Activated CD4-positive, CD25-positive, alpha-beta regulatory T cell treated with anti-CD3 and anti-CD28 coated beads, Interleukin-2, amount 50 U/mL, for 72 hours (primary cell): ENCODE data around the gene CFAP100.
A peak's percentile ranks its signal among the peaks of the same experiment; 100 is the strongest.

Source experiments
- DNase-seq: peaks from one replicate; pipeline ENCODE4 v3.0.0; 2021

The CFAP100 gene

GRCh38 chr3:126424039-126424717 lies 29.5 kb downstream of the CFAP100 start:
- DNase-seq, result no peak

GRCh38 chr3:126424751-126425150 lies 30.0 kb downstream of the CFAP100 start:
- no peak for DNase-seq

- DNase-seq, result no peak
These were observed 36.4 kb downstream of the CFAP100 start for GRCh38 chr3:126431103-126431534.

GRCh38 chr3:126432361-126433104 lies 37.8 kb downstream of the CFAP100 start:
- no peak for DNase-seq

- DNase-seq, result no peak
These were observed 38.4 kb downstream of the CFAP100 start for GRCh38 chr3:126433105-126433430.

- DNase-seq, result no peak
These were observed 39.0 kb downstream of the CFAP100 start for GRCh38 chr3:126433496-126434263.

GRCh38 chr3:126434264-126434590 lies 39.5 kb downstream of the CFAP100 start:
- DNase-seq, result no peak

- peak; percentile 18 for DNase-seq
These were observed 40.3 kb downstream of the CFAP100 start for GRCh38 chr3:126434931-126435411.

- DNase-seq, result peak; percentile 21
These were observed 41.0 kb downstream of the CFAP100 start for GRCh38 chr3:126435456-126436315.

GRCh38 chr3:126436826-126437717 lies 42.4 kb downstream of the CFAP100 start:
- peak; percentile 9 for DNase-seq

- peak; percentile 8 for DNase-seq
These were observed 43.5 kb downstream of the CFAP100 start for GRCh38 chr3:126438186-126438585.

GRCh38 chr3:126438746-126439145 lies 44.0 kb downstream of the CFAP100 start:
- peak; percentile 18 for DNase-seq

GRCh38 chr3:126439346-126439967 lies 44.7 kb downstream of the CFAP100 start:
- peak; percentile 21 for DNase-seq

GRCh38 chr3:126439968-126440708 lies 45.4 kb downstream of the CFAP100 start:
- peak; percentile 17 for DNase-seq

- DNase-seq, result peak; percentile 23
These were observed 45.9 kb downstream of the CFAP100 start for GRCh38 chr3:126440709-126440995.

- DNase-seq, result peak; percentile 12
These were observed 46.7 kb downstream of the CFAP100 start for GRCh38 chr3:126441256-126441880.

- DNase-seq, result peak; percentile 26
These were observed 47.6 kb downstream of the CFAP100 start for GRCh38 chr3:126442094-126442855.

GRCh38 chr3:126442856-126443242 lies 48.1 kb downstream of the CFAP100 start:
- DNase-seq, result no peak

- peak; percentile 12 for DNase-seq
These were observed 50.8 kb downstream of the CFAP100 start for GRCh38 chr3:126445506-126445905.
